Activated CD8-positive, alpha-beta memory T cell treated with anti-CD3 and anti-CD28 coated beads, Interleukin-2, amount 10 ng/mL, durations not matched to agents 7 days and 5 days (primary cell): Measurements from ENCODE around the gene SLX9. TPM values are rescaled to one million over a fixed set of nuclear protein-coding genes. Genes with fewer than 3 reads are reported as not detected.

Experiments used
- ATAC-seq: fragments of 150-1000 bp; cut with Tn5 transposase; one replicate; pipeline ENCODE4 v1.10.0; 2021; ENCODE audit warnings: moderate library complexity
- CTCF ChIA-PET: fragments of 350-600 bp; sonication (Branson Sonifier 250); formaldehyde crosslinking; loops from one replicate; lab custom pipeline; 2021; ENCODE audit warnings: antibody characterized with exemption; lab: Charles Lee
- DNase-seq: peaks from one replicate; pipeline ENCODE4 v3.0.0-alpha.2; 2020
- H3K27ac Mint-ChIP-seq: one replicate; pipeline ENCODE4 v1.8.0; 2021; ENCODE audit warnings: mild to moderate bottlenecking, mixed read lengths
- H3K27me3 Mint-ChIP-seq: one replicate; pipeline ENCODE4 v1.8.0; 2021; ENCODE audit warnings: mixed read lengths
- H3K36me3 Mint-ChIP-seq: one replicate; pipeline ENCODE4 v1.8.0; 2021; ENCODE audit warnings: mild to moderate bottlenecking, mixed read lengths
- H3K4me1 Mint-ChIP-seq: one replicate; pipeline ENCODE4 v1.8.0; 2021; ENCODE audit warnings: mixed read lengths
- H3K4me3 Mint-ChIP-seq: one replicate; pipeline ENCODE4 v1.8.0; 2021; ENCODE audit warnings: mild to moderate bottlenecking, moderate library complexity, mixed read lengths
- H3K9me3 Mint-ChIP-seq: one replicate; pipeline ENCODE4 v1.8.0; 2022; ENCODE audit warnings: low read depth, mixed read lengths
- total RNA-seq, 2 experiments: library from RNA; stranded (reverse); gene quantifications; one replicate each; pipeline ENCODE4 v1.2.3, GENCODE V29; 2021

Gene SLX9
- total RNA-seq, 2 experiments from 2014 or later: 56.8 to 62.9 TPM

DNA sequence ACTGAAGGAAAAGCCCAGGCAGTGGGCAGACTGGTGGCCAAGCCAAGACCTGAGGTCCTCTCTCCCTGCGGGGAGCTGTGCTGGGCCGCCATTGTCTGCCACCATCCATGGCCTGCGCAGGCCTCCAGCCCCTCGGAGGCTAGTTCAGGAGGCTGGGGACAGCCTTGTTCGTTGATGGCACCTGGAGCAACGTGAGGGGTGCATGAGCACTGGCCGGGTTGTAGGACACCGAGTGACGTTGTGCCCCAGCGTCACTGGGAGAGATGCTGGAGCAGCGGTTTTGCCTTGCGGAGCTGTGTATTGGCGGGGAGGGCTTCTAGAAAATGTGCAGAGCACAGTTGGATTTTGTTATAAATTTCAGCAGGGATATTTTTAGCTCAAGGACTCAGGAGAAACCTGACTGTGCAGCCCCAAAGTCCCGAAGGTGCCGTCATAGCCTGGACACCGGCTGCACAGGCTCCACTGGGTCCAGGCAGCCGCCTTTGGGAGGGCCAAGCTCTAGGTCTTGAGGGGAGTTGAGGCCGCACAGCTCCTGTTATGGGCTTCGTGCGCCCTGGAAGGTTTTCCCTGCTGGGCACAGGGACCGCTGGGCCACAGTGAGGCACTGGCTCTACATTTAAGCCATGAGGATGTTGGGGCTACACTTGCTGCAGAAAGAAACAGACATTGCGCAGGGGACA lies 86.4 kb downstream of the SLX9 start:
- Mint-ChIP-seq H3K4me1 (no peaks in the 10 kb centered on the region), H3K9me3 (peaks cover 4% of the 10 kb centered on the region), H3K4me3 (no peak overlapping the region), H3K27ac (no peak overlapping the region), H3K27me3 (peaks cover 25% of the 10 kb centered on the region), H3K36me3 (no peaks in the 10 kb centered on the region)
- DNase-seq: no peak
- CTCF ChIA-PET: interaction anchor here (0.5 kb wide), 1 partner anchor 112 kb away, joined by 3 read pairs; no protein-coding TSS in a partner anchor
- no peak for ATAC-seq

Other genes starting within 250 kb of the SLX9 start
- not detected for gene KRTAP10-12, start 242.9 kb upstream of the SLX9 start, total RNA-seq
- gene TSPEAR, start 228.5 kb upstream of the SLX9 start, total RNA-seq: not detected
- 100 to 1,000 TPM; 103 to 121 TPM for gene UBE2G2, start 138.2 kb upstream of the SLX9 start, total RNA-seq
- gene SUMO3, start 122.0 kb upstream of the SLX9 start, total RNA-seq: 10 to 100 TPM; 86.1 to 93.7 TPM
- 10 to 100 TPM; 46.0 to 49.9 TPM for gene PTTG1IP, start 66.3 kb upstream of the SLX9 start, total RNA-seq
- 100 to 1,000 TPM; 336 to 372 TPM for gene ITGB2, start 19.1 kb upstream of the SLX9 start, total RNA-seq
- 10 to 100 TPM; 29.4 to 38.3 TPM for gene ADARB1, start 134.6 kb downstream of the SLX9 start, total RNA-seq